Pancreas (tissue), 10 donors: ENCODE results near the gene CHPT1. TPM values are rescaled to one million over a fixed set of nuclear protein-coding genes. Genes with fewer than 3 reads are reported as not detected.

Experiments used
- ATAC-seq, 4 donors: fragments of 200-7000 bp; cut with Tn5 transposase; one replicate each; pipeline versions ENCODE4 v1.8.0 to v1.9.1; 2020; ENCODE audit warnings: mild to moderate bottlenecking in 4 of 4, moderate library complexity in 4 of 4
- DNase-seq, 6 donors: peaks; one replicate each; pipeline ENCODE4 v3.0.0-alpha.2; 2020
- FAIRE-seq: peaks from 2 replicates; lab custom pipeline; 2012; peaks lifted over from hg19 to GRCh38; lab: Jason Lieb, UNC
- H3K27ac ChIP-seq, 4 donors: fragments of 200-600 bp; sonication (generic); 1 replicate in 3 of 4; 2 replicates in 1 of 4; pipeline versions ENCODE4 v1.5.0 to v1.8.0; 2020
- H3K27me3 ChIP-seq, 4 donors: fragments of 200-600 bp; one replicate each; pipeline ENCODE4 v1.8.0; 2021
- H3K36me3 ChIP-seq, 3 donors: fragments of 200-600 bp; sonication (generic) in 1 of 3; one replicate each; pipeline versions ENCODE4 v1.5.0 to v1.8.0; 2020 to 2021
- H3K4me1 ChIP-seq, 3 donors: fragments of 200-600 bp; one replicate each; pipeline ENCODE4 v1.8.0; 2021
- H3K4me3 ChIP-seq, 4 donors: fragments of 200-600 bp; sonication (generic) in 2 of 4; one replicate each; pipeline versions ENCODE4 v1.5.0 to v1.8.0; 2020 to 2021
- H3K9me3 ChIP-seq, 4 donors: fragments of 200-600 bp; one replicate each; pipeline ENCODE4 v1.8.0; 2021
- WGBS, 2 donors: extraction: QIAGEN DNeasy Blood & Tissue Kit; methylation state at CpG; one replicate each; pipeline ENCODE4 v1.1.7; 2013; 5-methylcytosine and 5-hydroxymethylcytosine counted together
- intact Hi-C, 3 donors: fragments of 100-400 bp; cut with DNase I; formaldehyde crosslinking; loops; one replicate each; pipeline versions ENCODE4 v1.11.1 to v1.14.2; 2022
- polyA plus RNA-seq, 2 donors: library from polyadenylated mRNA; stranded (reverse); fragments of 200-250 nt; gene quantifications; one replicate each; pipeline ENCODE4 v1.2.3, GENCODE V29; 2013
- total RNA-seq, 6 donors: library from RNA; stranded (reverse); fragmentation: NEBNext Ultra II Directional in 4 of 6; extraction: Animal tissue kit (Norgen Biotek cat#: 25700) in 4 of 6; gene quantifications; one replicate each; pipeline versions ENCODE4 v1.2.1 to v1.2.4, GENCODE V29; 2021 to 2023
- TF ChIP-seq, protein P1 (sequence below), 4 donors: fragments of 200-600 bp; sonication (generic) in 3 of 4; IDR thresholded peaks; one replicate each; pipeline versions ENCODE4 v1.5.0 to v1.8.0; 2021; ENCODE audit warnings: antibody characterized with exemption in 4 of 4
- donor health status: healthy with polysubstance abuse.
- donor health status: DM: no; HTN: no; CAD: no; lungs with moderate emphysema.
- donor health status: DM: no; HTN: no; CAD: no.
- donor health status: control.
- donor health status: control.
- donor health status: Bipolar disorder and iron deficiency.
- donor health status: DM: yes; HTN: yes; CAD: no.
- donor health status: DM: no; HTN: no; CAD: no.
- donor health status: DM: no; HTN: no; CAD: no.
- donor health status: DM: yes; HTN: yes; CAD: no.

The CHPT1 gene
- total and polyA plus RNA-seq, 8 donors: 10.3 to 27.3 (median 14.2) TPM

DNA sequence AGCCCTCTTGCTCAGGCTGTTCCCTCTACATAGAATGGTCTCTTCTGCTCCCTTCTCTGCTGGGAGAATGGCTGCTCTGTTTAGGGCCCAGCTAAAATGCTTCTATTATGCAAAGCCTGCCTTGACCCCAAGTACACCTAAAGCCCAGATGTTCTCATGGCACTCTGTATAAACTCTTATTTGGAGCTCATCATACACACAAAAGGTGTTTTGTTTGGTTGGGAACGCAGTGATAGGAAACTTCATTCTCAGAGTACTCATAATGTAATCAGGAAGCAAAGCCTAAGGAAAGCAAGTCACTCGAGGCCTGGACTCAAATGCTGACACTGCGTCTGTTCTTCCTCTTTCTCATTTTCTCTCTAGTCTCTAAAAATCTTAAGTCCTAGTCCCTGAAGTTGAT, 80.0 kb downstream of the CHPT1 start:
- no peak overlapping the region for H3K4me3 ChIP-seq
- DNase-seq (no peak), FAIRE-seq (no peak), ATAC-seq (peak in 2 of 4 donors; percentile 24 to 36)
- no peaks in the 10 kb centered on the region for H3K9me3 ChIP-seq
- TF ChIP-seq, protein P1, sequence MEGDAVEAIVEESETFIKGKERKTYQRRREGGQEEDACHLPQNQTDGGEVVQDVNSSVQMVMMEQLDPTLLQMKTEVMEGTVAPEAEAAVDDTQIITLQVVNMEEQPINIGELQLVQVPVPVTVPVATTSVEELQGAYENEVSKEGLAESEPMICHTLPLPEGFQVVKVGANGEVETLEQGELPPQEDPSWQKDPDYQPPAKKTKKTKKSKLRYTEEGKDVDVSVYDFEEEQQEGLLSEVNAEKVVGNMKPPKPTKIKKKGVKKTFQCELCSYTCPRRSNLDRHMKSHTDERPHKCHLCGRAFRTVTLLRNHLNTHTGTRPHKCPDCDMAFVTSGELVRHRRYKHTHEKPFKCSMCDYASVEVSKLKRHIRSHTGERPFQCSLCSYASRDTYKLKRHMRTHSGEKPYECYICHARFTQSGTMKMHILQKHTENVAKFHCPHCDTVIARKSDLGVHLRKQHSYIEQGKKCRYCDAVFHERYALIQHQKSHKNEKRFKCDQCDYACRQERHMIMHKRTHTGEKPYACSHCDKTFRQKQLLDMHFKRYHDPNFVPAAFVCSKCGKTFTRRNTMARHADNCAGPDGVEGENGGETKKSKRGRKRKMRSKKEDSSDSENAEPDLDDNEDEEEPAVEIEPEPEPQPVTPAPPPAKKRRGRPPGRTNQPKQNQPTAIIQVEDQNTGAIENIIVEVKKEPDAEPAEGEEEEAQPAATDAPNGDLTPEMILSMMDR (IDR thresholded peaks at IDR 0.05): no peak
- intact Hi-C loops: loop anchor here in 1 of 3 donors (5.0 kb wide), 1 partner anchor 60 kb away; no protein-coding TSS in a partner anchor
- H3K4me1 ChIP-seq: no peaks in the 10 kb centered on the region
- no peaks in the 10 kb centered on the region for H3K27me3 ChIP-seq
- no peaks in the 10 kb centered on the region for H3K36me3 ChIP-seq
- 68 to 69% methylated on average over 3 of the region's 3 CpGs for WGBS, 2 donors
- H3K27ac ChIP-seq: no peak overlapping the region

DNA sequence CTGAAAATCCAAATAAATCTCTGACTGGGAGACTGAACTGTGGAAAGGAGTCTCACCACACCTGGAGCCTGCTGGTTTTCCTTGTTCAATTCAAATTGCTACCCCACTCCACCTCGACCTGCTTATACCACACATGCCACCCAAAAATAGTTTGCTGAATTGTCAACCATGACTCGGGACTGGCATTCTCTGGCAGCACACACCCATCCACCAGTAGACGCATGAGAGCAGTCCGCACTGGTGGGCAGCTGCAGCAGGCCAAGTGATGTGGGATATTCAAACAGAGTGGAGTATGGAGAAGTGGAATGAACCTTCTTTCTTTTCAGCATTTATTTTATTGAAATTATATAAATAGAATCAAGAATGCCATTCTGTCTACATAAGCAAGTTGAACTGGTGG, 80.5 kb downstream of the CHPT1 start:
- ATAC-seq (no peak), DNase-seq (no peak), FAIRE-seq (no peak)
- WGBS, 2 donors: 77 to 79% methylated on average over 4 of the region's 4 CpGs
- Histone ChIP-seq H3K36me3 (no peaks in the 10 kb centered on the region), H3K27ac (no peak overlapping the region), H3K4me1 (no peaks in the 10 kb centered on the region), H3K27me3 (no peaks in the 10 kb centered on the region), H3K9me3 (no peaks in the 10 kb centered on the region), H3K4me3 (no peak overlapping the region)
- TF ChIP-seq, protein P1 (IDR thresholded peaks at IDR 0.05): no peak
- intact Hi-C loops: loop anchor here in 1 of 3 donors (5.0 kb wide), 1 partner anchor 59 kb away; no protein-coding TSS in a partner anchor

Other genes starting within 250 kb of the CHPT1 start
- gene SPIC, start 222.3 kb upstream of the CHPT1 start, total RNA-seq: not detected
- not detected for gene SPIC, start 222.3 kb upstream of the CHPT1 start, polyA plus RNA-seq
- 10 to 100 TPM in 1 of 6 donors, under 1 TPM in 3, not detected in 2; 0.12 to 13.6 (median 0.36) TPM for gene MYBPC1, start 102.7 kb upstream of the CHPT1 start, total RNA-seq
- gene MYBPC1, start 102.7 kb upstream of the CHPT1 start, polyA plus RNA-seq: under 1 TPM; 0.08 to 0.59 TPM
- gene SYCP3, start 41.8 kb downstream of the CHPT1 start, total RNA-seq: under 1 TPM in 3 of 6 donors, not detected in 3; 0.06 to 0.25 (median 0.15) TPM
- under 1 TPM; 0.30 to 0.31 TPM for gene SYCP3, start 41.8 kb downstream of the CHPT1 start, polyA plus RNA-seq
- 10 to 100 TPM; 10.7 to 27.7 (median 14.8) TPM for gene GNPTAB, start 133.3 kb downstream of the CHPT1 start, total RNA-seq
- gene GNPTAB, start 133.3 kb downstream of the CHPT1 start, polyA plus RNA-seq: 1 to 10 TPM; 5.4 to 6.3 TPM
- 10 to 100 TPM in 2 of 6 donors, 1 to 10 TPM in 4; 3.1 to 15.0 (median 5.6) TPM for gene DRAM1, start 179.9 kb downstream of the CHPT1 start, total RNA-seq
- 1 to 10 TPM; 3.5 to 7.4 TPM for gene DRAM1, start 179.9 kb downstream of the CHPT1 start, polyA plus RNA-seq